DND-41 (cell line): ENCODE results near the gene AFF4.
"Not testable (repeated sequence)": the region's sequence is repeated elsewhere in the genome, so short reads cannot be mapped to it uniquely, and the experiment has no call there.

Experiments
- ATAC-seq: fragments of 200-7000 bp; cut with Tn5 transposase; 3 replicates; pipeline ENCODE4 v1.9.1; 2021; ENCODE audit warnings: low read depth; ENCODE audit not compliant: insufficient read depth
- DNase-seq: peaks from one replicate; pipeline ENCODE4 v3.0.0-alpha.2; 2020
- H2AFZ ChIP-seq: 2 replicates; pipeline ENCODE4 v1.6.0; 2012; ENCODE audit warnings: low read depth, low read length
- H3K27ac ChIP-seq: 2 replicates; pipeline ENCODE4 v1.5.1; 2012; ENCODE audit warnings: low read length, inconsistent platforms
- H3K27me3 ChIP-seq: fragments of 200-600 bp; sonication (generic); 2 replicates; pipeline ENCODE4 v1.6.0; 2012; ENCODE audit warnings: low read length, mild to moderate bottlenecking, inconsistent platforms; ENCODE audit not compliant: insufficient read depth, poor library complexity
- H3K36me3 ChIP-seq: 2 replicates; pipeline ENCODE4 v1.5.1; 2012; ENCODE audit warnings: low read length, inconsistent platforms; ENCODE audit not compliant: insufficient read depth
- H3K4me1 ChIP-seq: 2 replicates; pipeline ENCODE4 v1.5.1; 2012; ENCODE audit warnings: mild to moderate bottlenecking, low read length; ENCODE audit not compliant: insufficient read depth
- H3K4me2 ChIP-seq: 2 replicates; pipeline ENCODE4 v1.6.0; 2012; ENCODE audit warnings: mild to moderate bottlenecking, moderate library complexity, low read length, inconsistent platforms; ENCODE audit not compliant: insufficient read depth
- H3K4me3 ChIP-seq, 2 experiments: fragments of 200-600 bp in 1 of 2; shearing (Covaris generic) in 1 of 2; 2 replicates each; pipeline ENCODE4 v1.5.1; 2012 to 2016; ENCODE audit warnings: inconsistent platforms in 2 of 2, low read length in 2 of 2, mild to moderate bottlenecking in 2 of 2, low read depth in 1 of 2, moderate library complexity in 1 of 2
- H3K79me2 ChIP-seq: 2 replicates; pipeline ENCODE4 v1.6.0; 2012; ENCODE audit warnings: low read length, inconsistent platforms; ENCODE audit not compliant: insufficient read depth
- H3K9ac ChIP-seq: 2 replicates; pipeline ENCODE4 v1.6.0; 2012; ENCODE audit warnings: low read depth, mild to moderate bottlenecking, inconsistent platforms, low read length, moderate library complexity
- H3K9me3 ChIP-seq: 2 replicates; pipeline ENCODE4 v1.5.1; 2012; ENCODE audit warnings: low read length, moderate library complexity, mild to moderate bottlenecking, inconsistent platforms; ENCODE audit not compliant: insufficient read depth, severe bottlenecking
- H4K20me1 ChIP-seq: 2 replicates; pipeline ENCODE4 v1.6.0; 2012; ENCODE audit warnings: low read length; ENCODE audit not compliant: insufficient read depth
- EZH2 ChIP-seq: IDR thresholded peaks from 3 replicates; pipeline ENCODE4 v1.6.1; 2012; ENCODE audit warnings: borderline replicate concordance, low read depth, mild to moderate bottlenecking, moderate library complexity, low read length, inconsistent platforms; ENCODE audit not compliant: severe bottlenecking
- TF ChIP-seq, protein P1 (sequence below): IDR thresholded peaks from 2 replicates; pipeline ENCODE4 v1.5.1; 2012; ENCODE audit warnings: borderline replicate concordance, low read length, moderate library complexity, mild to moderate bottlenecking; ENCODE audit not compliant: poor library complexity, severe bottlenecking; ENCODE audit errors: extremely low read depth

AFF4 gene

DNA sequence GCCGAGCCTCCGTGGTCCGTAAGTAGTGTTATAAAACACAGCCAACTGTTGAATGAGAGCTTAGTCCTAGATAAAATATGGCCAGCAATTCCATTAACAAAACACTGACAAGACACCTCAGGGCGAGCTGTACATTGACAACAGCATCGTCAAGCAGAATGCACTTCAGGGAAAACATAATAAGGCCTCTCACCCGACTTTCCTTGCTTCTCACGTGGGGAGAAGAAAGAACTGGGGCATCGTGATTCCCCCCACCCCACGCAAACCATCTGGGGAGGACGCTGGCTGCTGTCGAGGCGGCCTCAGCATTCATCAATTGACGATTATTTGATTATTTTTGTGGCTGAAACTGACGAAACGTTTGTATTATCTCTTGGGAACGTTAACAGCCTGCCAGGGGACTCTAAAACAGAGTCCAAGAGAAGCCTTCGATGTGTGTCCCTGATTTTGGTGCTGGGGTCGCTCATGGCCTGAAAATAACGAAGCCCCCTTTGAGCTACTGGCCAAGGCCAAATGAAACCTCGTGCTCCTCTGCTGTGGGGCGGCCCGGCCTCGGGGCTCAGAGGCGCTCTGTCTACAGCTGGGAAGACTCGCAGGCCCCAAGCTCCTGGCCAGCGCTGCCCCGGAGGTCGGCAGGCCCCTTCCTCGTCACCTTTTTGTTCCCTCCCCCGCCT, 97.6 kb downstream of the AFF4 start:
- peak overlapping the region; percentile 95 for H2AFZ ChIP-seq
- peak overlapping the region; percentile 90 for H3K27ac ChIP-seq
- peak overlapping the region; percentile 80 for H3K9ac ChIP-seq
- H3K79me2 ChIP-seq = peaks cover 23% of the 10 kb centered on the region
- no peaks in the 10 kb centered on the region for H3K9me3 ChIP-seq
- H3K4me3 ChIP-seq = peak overlapping the region; percentile 68 to 85
- peak overlapping the region; percentile 77 for H3K4me2 ChIP-seq
- H3K27me3 ChIP-seq = no peaks in the 10 kb centered on the region
- no peak; the same call in 2 of the 3 replicates for ATAC-seq
- TF ChIP-seq EZH2 = no peak
- TF ChIP-seq, protein P1, sequence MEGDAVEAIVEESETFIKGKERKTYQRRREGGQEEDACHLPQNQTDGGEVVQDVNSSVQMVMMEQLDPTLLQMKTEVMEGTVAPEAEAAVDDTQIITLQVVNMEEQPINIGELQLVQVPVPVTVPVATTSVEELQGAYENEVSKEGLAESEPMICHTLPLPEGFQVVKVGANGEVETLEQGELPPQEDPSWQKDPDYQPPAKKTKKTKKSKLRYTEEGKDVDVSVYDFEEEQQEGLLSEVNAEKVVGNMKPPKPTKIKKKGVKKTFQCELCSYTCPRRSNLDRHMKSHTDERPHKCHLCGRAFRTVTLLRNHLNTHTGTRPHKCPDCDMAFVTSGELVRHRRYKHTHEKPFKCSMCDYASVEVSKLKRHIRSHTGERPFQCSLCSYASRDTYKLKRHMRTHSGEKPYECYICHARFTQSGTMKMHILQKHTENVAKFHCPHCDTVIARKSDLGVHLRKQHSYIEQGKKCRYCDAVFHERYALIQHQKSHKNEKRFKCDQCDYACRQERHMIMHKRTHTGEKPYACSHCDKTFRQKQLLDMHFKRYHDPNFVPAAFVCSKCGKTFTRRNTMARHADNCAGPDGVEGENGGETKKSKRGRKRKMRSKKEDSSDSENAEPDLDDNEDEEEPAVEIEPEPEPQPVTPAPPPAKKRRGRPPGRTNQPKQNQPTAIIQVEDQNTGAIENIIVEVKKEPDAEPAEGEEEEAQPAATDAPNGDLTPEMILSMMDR = no peak
- peaks cover 24% of the 10 kb centered on the region for H3K4me1 ChIP-seq
- H4K20me1 ChIP-seq = peaks cover 11% of the 10 kb centered on the region; the same call in 1 of the 2 replicates
- DNase-seq = no peak
- H3K36me3 ChIP-seq = peaks cover 29% of the 10 kb centered on the region

DNA sequence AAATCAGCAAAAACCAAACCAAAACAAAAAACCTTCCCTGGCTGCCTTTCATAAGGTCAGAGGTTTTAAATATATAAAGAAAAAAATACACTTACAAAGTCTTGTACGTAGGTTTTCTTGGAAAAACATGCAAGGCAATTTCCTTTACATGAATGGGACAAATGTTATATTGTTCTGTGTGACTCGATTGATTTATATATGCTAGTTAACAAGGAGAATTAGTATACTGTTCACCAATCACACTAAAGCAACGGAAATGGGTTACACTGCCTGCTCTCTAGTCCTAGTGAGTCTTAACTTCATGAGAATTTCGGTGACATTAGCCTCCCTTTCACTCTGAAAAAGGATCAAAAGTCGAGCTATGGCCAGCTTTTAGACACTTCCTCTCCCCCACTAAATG, 102.7 kb downstream of the AFF4 start:
- no peaks in the 10 kb centered on the region for H3K9me3 ChIP-seq
- no peak overlapping the region for H3K27ac ChIP-seq
- H2AFZ ChIP-seq = no peak overlapping the region
- no peak overlapping the region for H3K9ac ChIP-seq
- no peaks in the 10 kb centered on the region for H3K27me3 ChIP-seq
- H3K4me2 ChIP-seq = no peak overlapping the region
- peaks cover 6% of the 10 kb centered on the region for H3K4me1 ChIP-seq
- H4K20me1 ChIP-seq = no peaks in the 10 kb centered on the region
- H3K4me3 ChIP-seq = no peak overlapping the region
- DNase-seq (no peak), ATAC-seq (no peak)
- TF ChIP-seq EZH2 = no peak
- TF ChIP-seq, protein P1 = no peak
- H3K36me3 ChIP-seq = no peaks in the 10 kb centered on the region
- no peaks in the 10 kb centered on the region for H3K79me2 ChIP-seq

DNA sequence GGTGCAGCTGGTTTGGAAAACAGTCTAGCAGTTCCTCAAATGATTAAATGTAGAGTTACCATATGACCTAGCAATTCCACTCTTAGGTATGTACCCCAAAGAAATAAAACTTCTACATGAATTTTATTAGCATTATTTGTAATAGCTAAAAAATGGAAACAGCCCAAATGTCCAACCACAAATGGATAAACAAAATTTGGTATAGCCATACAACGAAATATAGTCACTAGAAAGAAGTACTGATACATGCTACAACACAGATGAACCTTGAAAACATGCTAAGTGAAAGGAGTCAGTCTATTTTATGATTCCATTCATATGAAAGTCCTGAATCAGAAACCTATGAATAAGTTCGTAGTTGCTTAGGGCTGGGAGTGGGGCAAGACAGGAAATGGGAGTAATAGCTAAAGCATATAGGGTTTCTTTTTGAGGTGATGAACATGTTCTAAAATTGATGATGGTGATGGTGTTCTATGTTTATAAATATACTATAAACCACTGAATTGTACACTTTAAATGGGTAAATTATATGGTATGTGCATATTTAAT, 103.5 kb downstream of the AFF4 start:
- ATAC-seq (no peak), DNase-seq (no peak)
- Histone ChIP-seq H3K27ac (no peak overlapping the region), H3K36me3 (no peaks in the 10 kb centered on the region), H3K4me2 (no peak overlapping the region), H3K27me3 (no peaks in the 10 kb centered on the region), H3K79me2 (no peaks in the 10 kb centered on the region), H3K4me1 (no peaks in the 10 kb centered on the region), H3K9ac (no peak overlapping the region), H4K20me1 (no peaks in the 10 kb centered on the region), H3K9me3 (no peaks in the 10 kb centered on the region), H3K4me3 (no peak overlapping the region), H2AFZ (no peak overlapping the region)
- TF ChIP-seq EZH2 = no peak

DNA sequence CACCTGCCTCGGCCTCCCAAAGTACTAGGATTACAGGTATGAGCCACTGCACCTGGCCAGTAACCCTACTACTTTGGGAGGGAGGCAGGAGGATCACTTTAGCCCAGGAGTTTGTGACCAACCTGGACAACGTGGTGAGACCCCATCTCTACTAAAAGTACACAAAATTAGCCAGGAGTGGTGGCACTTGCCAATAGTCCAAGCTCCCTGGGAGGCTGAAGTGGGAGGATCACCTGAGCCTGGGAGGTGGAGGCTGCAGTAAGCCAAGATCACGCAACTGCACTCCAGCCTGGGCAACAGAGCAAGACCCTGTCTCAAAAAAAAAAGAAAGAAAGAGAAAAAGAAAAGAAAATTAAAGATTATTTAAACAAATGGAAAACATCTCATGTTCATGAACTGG, 107.4 kb downstream of the AFF4 start:
- Histone ChIP-seq H3K4me1 (peaks cover 6% of the 10 kb centered on the region), H2AFZ (no peak overlapping the region), H3K79me2 (no peaks in the 10 kb centered on the region), H3K36me3 (no peaks in the 10 kb centered on the region), H3K9ac (no peak overlapping the region), H3K4me2 (no peak overlapping the region), H3K27ac (no peak overlapping the region), H4K20me1 (no peaks in the 10 kb centered on the region), H3K27me3 (no peaks in the 10 kb centered on the region), H3K4me3 (no peak overlapping the region), H3K9me3 (no peaks in the 10 kb centered on the region)
- TF ChIP-seq, protein P1 = no peak
- ATAC-seq (no peak), DNase-seq (no peak)

DNA sequence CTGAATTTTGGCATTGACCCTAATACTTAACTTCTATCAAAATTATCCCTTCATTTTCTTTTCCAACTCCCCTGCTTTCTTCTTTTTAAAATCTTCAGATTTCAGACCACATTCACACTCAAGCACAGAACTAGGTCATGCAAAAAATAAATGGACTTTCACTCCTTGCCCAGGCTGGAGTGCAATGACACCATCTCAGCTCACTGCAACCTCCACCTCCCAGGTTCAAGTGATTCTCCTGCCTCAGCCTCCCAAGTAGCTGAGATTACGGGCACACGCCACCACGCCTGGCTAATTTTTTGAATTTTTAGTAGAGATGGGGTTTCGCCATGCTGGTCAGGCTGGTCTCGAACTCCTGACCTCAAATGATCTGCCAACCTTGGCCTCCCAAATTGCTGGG, 108.4 kb downstream of the AFF4 start:
- H2AFZ ChIP-seq, DNase-seq, H3K9ac ChIP-seq, H3K4me1 ChIP-seq, H4K20me1 ChIP-seq, H3K27me3 ChIP-seq, H3K79me2 ChIP-seq, H3K9me3 ChIP-seq, H3K27ac ChIP-seq, H3K4me2 ChIP-seq, H3K4me3 ChIP-seq, H3K36me3 ChIP-seq, ATAC-seq: not testable (repeated sequence)
